OCI-LY1 (cell line): ENCODE results near the gene BBX.

ENCODE experiments used
- H2AFZ ChIP-seq: fragments of 200-600 bp; sonication (generic), shearing (Covaris generic); 2 replicates; pipeline ENCODE4 v1.6.0; 2014; ENCODE audit warnings: antibody characterized with exemption, mild to moderate bottlenecking, low read length
- H3F3A ChIP-seq: fragments of 200-600 bp; sonication (generic), shearing (Covaris generic); 2 replicates; pipeline ENCODE4 v1.6.0; 2014; ENCODE audit warnings: mild to moderate bottlenecking, antibody characterized with exemption, low read length, moderate library complexity; ENCODE audit not compliant: insufficient read depth
- H3K27ac ChIP-seq: fragments of 200-600 bp; sonication (generic); 2 replicates; pipeline ENCODE4 v1.5.1; 2014; ENCODE audit warnings: low read length, mixed run types, mild to moderate bottlenecking, low read depth; ENCODE audit not compliant: poor library complexity, severe bottlenecking
- H3K27me3 ChIP-seq: fragments of 200-600 bp; sonication (generic); 2 replicates; pipeline ENCODE4 v1.6.0; 2014; ENCODE audit warnings: antibody characterized with exemption, mild to moderate bottlenecking, low read length, moderate library complexity; ENCODE audit not compliant: insufficient read depth
- H3K36me3 ChIP-seq: fragments of 200-600 bp; sonication (generic); 2 replicates; pipeline ENCODE4 v1.6.1; 2014; ENCODE audit warnings: mild to moderate bottlenecking, antibody characterized with exemption, low read length, moderate library complexity, mixed read lengths; ENCODE audit not compliant: insufficient read depth
- H3K4me1 ChIP-seq: fragments of 200-600 bp; sonication (generic); 2 replicates; pipeline ENCODE4 v1.5.1; 2014; ENCODE audit warnings: mild to moderate bottlenecking, low read length, moderate library complexity; ENCODE audit not compliant: insufficient read depth, severe bottlenecking
- H3K4me2 ChIP-seq: fragments of 200-600 bp; sonication (generic), shearing (Covaris generic); 2 replicates; pipeline ENCODE4 v1.6.1; 2014; ENCODE audit warnings: low read length
- H3K4me3 ChIP-seq: fragments of 200-600 bp; sonication (generic); 2 replicates; pipeline ENCODE4 v1.5.1; 2014; ENCODE audit warnings: low read length, low read depth, mild to moderate bottlenecking, mixed read lengths; ENCODE audit not compliant: poor library complexity, severe bottlenecking
- H3K79me2 ChIP-seq: fragments of 200-600 bp; shearing (Covaris generic); 2 replicates; pipeline ENCODE4 v1.6.1; 2016; ENCODE audit warnings: mixed run types, low read length, mixed read lengths; ENCODE audit not compliant: insufficient read depth
- H3K9ac ChIP-seq: fragments of 200-600 bp; sonication (generic), shearing (Covaris generic); 2 replicates; pipeline ENCODE4 v1.6.1; 2014; ENCODE audit warnings: mild to moderate bottlenecking, low read length, mixed read lengths
- H3K9me2 ChIP-seq: fragments of 200-600 bp; sonication (generic), shearing (Covaris generic); 2 replicates; pipeline ENCODE4 v1.6.1; 2014; ENCODE audit warnings: low read depth, mild to moderate bottlenecking, low read length, mixed read lengths
- H3K9me3 ChIP-seq: fragments of 200-600 bp; shearing (Covaris generic); 2 replicates; pipeline ENCODE4 v1.6.1; 2014; ENCODE audit warnings: low read length, mixed read lengths
- H4K20me1 ChIP-seq: fragments of 200-600 bp; sonication (generic), shearing (Covaris generic); 2 replicates; pipeline ENCODE4 v1.6.0; 2016; ENCODE audit warnings: mild to moderate bottlenecking, low read length; ENCODE audit not compliant: insufficient read depth
- EZH2 ChIP-seq: fragments of 200-600 bp; sonication (generic), shearing (Covaris generic); IDR thresholded peaks from 2 replicates; pipeline ENCODE4 v1.8.0; 2017; ENCODE audit warnings: borderline replicate concordance, mixed run types, mild to moderate bottlenecking, antibody characterized with exemption, low read length, moderate library complexity, mixed read lengths
- TF ChIP-seq, protein P1 (sequence below): fragments of 200-600 bp; sonication (generic), shearing (Covaris generic); IDR thresholded peaks from 2 replicates; pipeline ENCODE4 v1.5.1; 2017; ENCODE audit warnings: mild to moderate bottlenecking, antibody characterized with exemption, low read length, moderate library complexity, mixed read lengths

The BBX gene

DNA sequence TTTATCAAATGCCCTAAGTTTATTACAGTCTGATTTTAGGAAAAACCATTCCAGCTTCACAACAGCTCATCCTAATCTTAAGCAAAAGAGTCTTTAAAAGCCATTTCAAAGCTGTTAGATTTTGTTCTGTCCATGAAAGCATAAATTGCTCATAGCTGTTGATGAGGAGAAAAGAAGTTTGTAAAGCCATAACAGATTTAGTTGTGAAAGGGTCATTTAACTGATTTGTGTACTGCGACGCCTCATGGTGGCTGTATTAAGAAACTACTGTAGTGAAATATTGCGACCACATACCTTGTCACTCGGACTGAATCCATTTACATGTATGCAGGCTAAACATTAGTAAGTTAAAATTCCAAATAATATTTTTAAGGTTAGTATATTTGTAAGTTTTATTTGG lies 20.9 kb downstream of the BBX start:
- Histone ChIP-seq H3K79me2 (peaks cover 8% of the 10 kb centered on the region; the same call in 1 of the 2 replicates), H3K4me3 (no peak overlapping the region)
- TF ChIP-seq, protein P1, sequence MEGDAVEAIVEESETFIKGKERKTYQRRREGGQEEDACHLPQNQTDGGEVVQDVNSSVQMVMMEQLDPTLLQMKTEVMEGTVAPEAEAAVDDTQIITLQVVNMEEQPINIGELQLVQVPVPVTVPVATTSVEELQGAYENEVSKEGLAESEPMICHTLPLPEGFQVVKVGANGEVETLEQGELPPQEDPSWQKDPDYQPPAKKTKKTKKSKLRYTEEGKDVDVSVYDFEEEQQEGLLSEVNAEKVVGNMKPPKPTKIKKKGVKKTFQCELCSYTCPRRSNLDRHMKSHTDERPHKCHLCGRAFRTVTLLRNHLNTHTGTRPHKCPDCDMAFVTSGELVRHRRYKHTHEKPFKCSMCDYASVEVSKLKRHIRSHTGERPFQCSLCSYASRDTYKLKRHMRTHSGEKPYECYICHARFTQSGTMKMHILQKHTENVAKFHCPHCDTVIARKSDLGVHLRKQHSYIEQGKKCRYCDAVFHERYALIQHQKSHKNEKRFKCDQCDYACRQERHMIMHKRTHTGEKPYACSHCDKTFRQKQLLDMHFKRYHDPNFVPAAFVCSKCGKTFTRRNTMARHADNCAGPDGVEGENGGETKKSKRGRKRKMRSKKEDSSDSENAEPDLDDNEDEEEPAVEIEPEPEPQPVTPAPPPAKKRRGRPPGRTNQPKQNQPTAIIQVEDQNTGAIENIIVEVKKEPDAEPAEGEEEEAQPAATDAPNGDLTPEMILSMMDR: peak; percentile 70
- no peak for TF ChIP-seq EZH2

DNA sequence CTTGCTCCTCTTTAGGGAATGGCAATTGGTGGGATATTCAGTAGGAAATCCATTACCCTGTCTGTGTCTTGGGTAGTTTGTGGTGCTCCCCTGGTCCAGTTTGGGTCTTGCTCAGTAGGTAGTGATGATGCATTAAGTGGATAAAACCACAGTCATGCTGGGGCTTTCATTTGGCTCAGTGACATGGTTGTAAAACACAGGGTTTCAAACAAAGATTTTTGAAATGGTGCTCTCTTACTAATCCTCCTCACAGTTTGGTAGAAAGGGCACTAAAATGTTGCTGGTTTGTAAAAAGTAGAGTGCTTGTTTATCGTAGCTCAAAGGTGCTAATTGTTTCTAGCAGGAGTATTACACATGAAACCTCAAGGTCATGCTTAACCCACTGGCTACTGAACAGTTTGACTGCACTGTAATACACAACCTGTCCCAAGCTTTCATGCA lies 22.9 kb downstream of the BBX start:
- Histone ChIP-seq H3K9me3 (no peaks in the 10 kb centered on the region), H3K4me1 (no peaks in the 10 kb centered on the region), H3K27me3 (no peaks in the 10 kb centered on the region), H2AFZ (no peak overlapping the region), H3K9me2 (no peaks in the 10 kb centered on the region), H3K4me2 (no peak overlapping the region), H3K9ac (no peak overlapping the region), H3K27ac (no peak overlapping the region), H3F3A (no peaks in the 10 kb centered on the region), H3K4me3 (no peak overlapping the region), H3K36me3 (peaks cover 4% of the 10 kb centered on the region; the same call in 1 of the 2 replicates), H4K20me1 (no peaks in the 10 kb centered on the region), H3K79me2 (peaks cover 8% of the 10 kb centered on the region; the same call in 1 of the 2 replicates)
- no peak for TF ChIP-seq EZH2
- TF ChIP-seq, protein P1: no peak

More for the DNA sequence above, 20.9 kb downstream of the BBX start:
- H3K27ac ChIP-seq: no peak overlapping the region
- H3K9me2 ChIP-seq: no peaks in the 10 kb centered on the region
- no peaks in the 10 kb centered on the region for H3K4me1 ChIP-seq
- H3F3A ChIP-seq: no peaks in the 10 kb centered on the region
- H3K36me3 ChIP-seq: peaks cover 3% of the 10 kb centered on the region; the same call in 1 of the 2 replicates
- no peaks in the 10 kb centered on the region for H3K9me3 ChIP-seq
- H3K27me3 ChIP-seq: no peaks in the 10 kb centered on the region
- no peaks in the 10 kb centered on the region for H4K20me1 ChIP-seq
- H3K4me2 ChIP-seq: no peak overlapping the region
- H2AFZ ChIP-seq: no peak overlapping the region
- H3K9ac ChIP-seq: no peak overlapping the region

DNA sequence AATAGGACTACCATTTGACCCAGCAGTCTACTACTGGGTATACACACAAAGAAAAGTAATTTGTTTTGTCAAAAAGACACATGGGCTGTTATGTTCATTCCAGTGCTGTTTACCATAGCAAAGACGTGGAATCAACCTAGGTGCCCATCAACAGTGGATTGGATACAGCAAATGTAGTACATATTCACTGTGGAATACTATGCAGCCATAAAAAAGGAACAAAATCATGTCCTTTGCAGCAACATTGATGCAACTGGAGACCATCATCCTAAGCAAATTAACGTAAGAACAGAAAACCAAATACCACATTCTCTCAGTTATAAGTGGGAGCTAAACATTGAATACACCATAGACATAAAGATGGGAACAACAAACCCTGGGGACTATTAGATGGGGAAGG lies 25.8 kb downstream of the BBX start:
- Histone ChIP-seq H3K36me3 (peaks cover 4% of the 10 kb centered on the region; the same call in 1 of the 2 replicates), H3K4me2 (no peak overlapping the region)

More for the DNA sequence above, 25.8 kb downstream of the BBX start:
- Histone ChIP-seq H2AFZ (no peak overlapping the region), H3K4me3 (no peak overlapping the region), H3K9ac (no peak overlapping the region), H3K27ac (no peak overlapping the region), H4K20me1 (no peaks in the 10 kb centered on the region), H3K79me2 (peaks cover 8% of the 10 kb centered on the region; the same call in 1 of the 2 replicates), H3F3A (no peaks in the 10 kb centered on the region), H3K9me3 (no peaks in the 10 kb centered on the region), H3K9me2 (no peaks in the 10 kb centered on the region), H3K4me1 (no peaks in the 10 kb centered on the region), H3K27me3 (no peaks in the 10 kb centered on the region)
- TF ChIP-seq, protein P1: no peak
- no peak for TF ChIP-seq EZH2
